ENCODE results near the gene RBM14.
"Not testable (repeated sequence)": the region's sequence is repeated elsewhere in the genome, so short reads cannot be mapped to it uniquely, and the experiment has no call there.

GRCh38 chr11:66606608-66607007 lies 9.8 kb upstream of the RBM14 start:
- not testable (repeated sequence) for TF ChIP-seq EZH2 (IDR thresholded peaks at IDR 0.05); POLR2AphosphoS5 (IDR thresholded peaks at IDR 0.05; ENCODE audit: borderline replicate concordance, low read depth, low read length)

Data from SK-N-MC (cell line).